H1 (cell line): ENCODE data around the gene INSIG1. TPM values are rescaled to one million over a fixed set of nuclear protein-coding genes. Genes with fewer than 3 reads are reported as not detected.

Experiments
- CTCF ChIA-PET: fragments of 300-600 bp; sonication (Branson Sonifier 250); formaldehyde crosslinking; loops from one replicate; lab custom pipeline; 2021; ENCODE audit not compliant: partially characterized antibody; lab: Charles Lee
- POLR2A ChIA-PET: fragments of 300-600 bp; sonication (Branson Sonifier 250); formaldehyde crosslinking; loops from one replicate; lab custom pipeline; 2021; ENCODE audit warnings: inconsistent platforms; ENCODE audit not compliant: partially characterized antibody; lab: Charles Lee
- DNase-seq, 2 experiments: peaks; one replicate each; pipeline versions ENCODE4 v3.0.0 to v3.0.0-alpha.2; 2010 to 2022; ENCODE audit warnings: low spot score in 2 of 2, low read depth in 1 of 2, mixed read lengths in 1 of 2
- FAIRE-seq: peaks from 2 replicates; lab custom pipeline; 2011; peaks lifted over from hg19 to GRCh38; lab: Jason Lieb, UNC
- H2AFZ ChIP-seq: 2 replicates; pipeline ENCODE4 v1.8.1; 2012; ENCODE audit warnings: low read length, inconsistent platforms
- H2AK5ac ChIP-seq: 2 replicates; pipeline ENCODE4 v1.6.1; 2013; ENCODE audit warnings: low read depth, low read length
- H2BK120ac ChIP-seq: replicated peaks from 2 replicates; pipeline ENCODE3; 2013; ENCODE audit warnings: low read depth, low read length, inconsistent platforms
- H2BK12ac ChIP-seq: 2 replicates; pipeline ENCODE4 v1.6.1; 2013; ENCODE audit warnings: low read depth, low read length
- H2BK15ac ChIP-seq: 2 replicates; pipeline ENCODE4 v1.6.1; 2013; ENCODE audit warnings: low read length
- H2BK20ac ChIP-seq: 2 replicates; pipeline ENCODE4 v1.6.1; 2013; ENCODE audit warnings: low read length
- H2BK5ac ChIP-seq: 2 replicates; pipeline ENCODE4 v1.6.1; 2013; ENCODE audit warnings: low read depth, low read length
- H3K14ac ChIP-seq: 2 replicates; pipeline ENCODE4 v1.6.1; 2013; ENCODE audit warnings: inconsistent platforms; ENCODE audit not compliant: insufficient read length
- H3K18ac ChIP-seq: 2 replicates; pipeline ENCODE4 v1.6.1; 2013; ENCODE audit warnings: low read length; ENCODE audit errors: extremely low read depth
- H3K23ac ChIP-seq: 2 replicates; pipeline ENCODE4 v1.6.1; 2013; ENCODE audit warnings: inconsistent platforms; ENCODE audit not compliant: insufficient read length
- H3K23me2 ChIP-seq: 2 replicates; pipeline ENCODE4 v1.6.1; 2013; ENCODE audit warnings: low read depth, low read length
- H3K27ac ChIP-seq: 2 replicates; pipeline ENCODE4 v1.6.1; 2011; ENCODE audit warnings: low read depth, low read length, inconsistent platforms
- H3K27me3 ChIP-seq, 4 experiments: replicated peaks in 1 of 4; 1 replicate in 1 of 4; 2 replicates in 3 of 4; pipeline versions ENCODE4 v1.6.1 to v1.8.1; 2011 to 2013; ENCODE audit warnings: low read length in 3 of 4, mild to moderate bottlenecking in 3 of 4, inconsistent platforms in 2 of 4, mixed read lengths in 2 of 4, moderate library complexity in 1 of 4; ENCODE audit not compliant: control insufficient read depth in 3 of 4, insufficient read depth in 3 of 4; ENCODE audit errors: extremely low read depth in 1 of 4
- H3K36me3 ChIP-seq, 4 experiments: 2 replicates each; pipeline versions ENCODE4 v1.6.1 to v1.8.1; 2011 to 2013; ENCODE audit warnings: mild to moderate bottlenecking in 4 of 4, low read length in 3 of 4, moderate library complexity in 2 of 4, control low read depth in 1 of 4, inconsistent platforms in 1 of 4; ENCODE audit not compliant: insufficient read depth in 4 of 4, control insufficient read depth in 2 of 4
- H3K4ac ChIP-seq: replicated peaks from 2 replicates; pipeline ENCODE3; 2013; ENCODE audit warnings: low read length, low read depth, mixed read lengths, inconsistent platforms; ENCODE audit not compliant: insufficient read length
- H3K4me1 ChIP-seq, 4 experiments: replicated peaks in 1 of 4; 1 replicate in 1 of 4; 2 replicates in 3 of 4; pipeline versions ENCODE4 v1.6.1 to v1.8.1; 2011 to 2013; ENCODE audit warnings: low read length in 3 of 4, inconsistent platforms in 2 of 4, mixed read lengths in 1 of 4; ENCODE audit not compliant: insufficient read depth in 4 of 4, control insufficient read depth in 3 of 4
- H3K4me2 ChIP-seq, 2 experiments: 2 replicates each; pipeline versions ENCODE4 v1.6.1 to v1.8.1; 2011 to 2013; ENCODE audit warnings: low read depth in 2 of 2, low read length in 2 of 2, control low read depth in 1 of 2, inconsistent platforms in 1 of 2, mild to moderate bottlenecking in 1 of 2; ENCODE audit not compliant: insufficient read depth in 1 of 2
- H3K4me3 ChIP-seq, 4 experiments: fragments of 200-600, 300-600 bp in 1 of 4; sonication (generic), shearing (Covaris generic), sonication (Bioruptor Twin) in 1 of 4; 2 replicates each; pipeline versions ENCODE4 v1.5.1 to v1.8.1; 2011 to 2016; ENCODE audit warnings: low read length in 4 of 4, low read depth in 3 of 4, control low read depth in 2 of 4, inconsistent platforms in 2 of 4, mild to moderate bottlenecking in 2 of 4, mixed read lengths in 1 of 4, moderate library complexity in 1 of 4; ENCODE audit not compliant: insufficient read depth in 2 of 4; ENCODE audit errors: extremely low read depth in 1 of 4
- H3K56ac ChIP-seq: replicated peaks from 2 replicates; pipeline ENCODE3; 2013; ENCODE audit warnings: low read depth, mild to moderate bottlenecking, mixed read lengths, low read length, inconsistent platforms; ENCODE audit not compliant: insufficient read length
- H3K79me1 ChIP-seq: 2 replicates; pipeline ENCODE4 v1.6.1; 2013; ENCODE audit warnings: low read depth, low read length, control low read depth
- H3K79me2 ChIP-seq, 2 experiments: 2 replicates each; pipeline versions ENCODE4 v1.6.1 to v1.8.1; 2012 to 2013; ENCODE audit warnings: low read length in 2 of 2, mild to moderate bottlenecking in 2 of 2, inconsistent platforms in 1 of 2; ENCODE audit not compliant: insufficient read depth in 2 of 2, control insufficient read depth in 1 of 2
- H3K9ac ChIP-seq, 4 experiments: replicated peaks in 1 of 4; 1 replicate in 1 of 4; 2 replicates in 3 of 4; pipeline versions ENCODE4 v1.6.1 to v1.8.1; 2011 to 2013; ENCODE audit warnings: low read depth in 3 of 4, low read length in 3 of 4, control low read depth in 2 of 4, mild to moderate bottlenecking in 2 of 4, moderate library complexity in 2 of 4, inconsistent platforms in 1 of 4; ENCODE audit errors: extremely low read depth in 1 of 4
- H3K9me3 ChIP-seq, 2 experiments: 2 replicates each; pipeline versions ENCODE4 v1.6.1 to v1.8.1; 2012 to 2013; ENCODE audit warnings: mild to moderate bottlenecking in 2 of 2, moderate library complexity in 2 of 2, control low read depth in 1 of 2, inconsistent platforms in 1 of 2, low read depth in 1 of 2, low read length in 1 of 2, mixed read lengths in 1 of 2; ENCODE audit not compliant: insufficient read depth in 2 of 2
- H4K20me1 ChIP-seq, 2 experiments: replicated peaks in 1 of 2; 2 replicates each; pipeline versions ENCODE3 to v1.8.1; 2011 to 2013; ENCODE audit warnings: inconsistent platforms in 2 of 2, low read length in 2 of 2, mild to moderate bottlenecking in 1 of 2; ENCODE audit not compliant: insufficient read depth in 2 of 2, control insufficient read depth in 1 of 2
- H4K5ac ChIP-seq: 2 replicates; pipeline ENCODE4 v1.6.1; 2013; ENCODE audit warnings: low read length, low read depth, mixed read lengths, inconsistent platforms; ENCODE audit not compliant: insufficient read length
- H4K8ac ChIP-seq: 2 replicates; pipeline ENCODE4 v1.8.0; 2013; ENCODE audit warnings: mild to moderate bottlenecking, moderate library complexity, low read length, inconsistent platforms; ENCODE audit not compliant: insufficient read depth; ENCODE audit errors: extremely low read depth
- H4K91ac ChIP-seq: replicated peaks from 2 replicates; pipeline ENCODE3; 2013; ENCODE audit warnings: low read length, mixed read lengths, inconsistent platforms; ENCODE audit not compliant: insufficient read length
- BRCA1 ChIP-seq: IDR thresholded peaks from 2 replicates; pipeline ENCODE4 v1.6.1; 2012; ENCODE audit warnings: low read depth, low read length, improper control_type of control experiment
- WGBS, 2 experiments: shearing (Covaris generic) in 1 of 2; methylation state at CpG; one replicate each; pipeline versions ENCODE4 v1.1.6 to v1.1.7; 2013 to 2015; ENCODE audit warnings: low lambda C conversion rate in 2 of 2, mixed read lengths in 2 of 2, inconsistent platforms in 1 of 2, low coverage in 1 of 2, missing lambda C conversion rate in 1 of 2; ENCODE audit not compliant: insufficient replicate concordance in 2 of 2, insufficient coverage in 1 of 2, insufficient read length in 1 of 2; ENCODE audit errors: extremely low coverage in 1 of 2, missing lambda C conversion rate in 1 of 2; 5-methylcytosine and 5-hydroxymethylcytosine counted together
- polyA plus RNA-seq, 7 experiments: library from polyadenylated mRNA; depleted of rRNA in 3 of 7; stranded (reverse) in 5 of 7; unstranded in 2 of 7; fragments of >200 nt in 5 of 7; fragments of 200-250 nt in 2 of 7; gene quantifications; 1 replicate in 5 of 7; 2 replicates in 1 of 7; 4 replicates in 1 of 7; pipeline versions ENCODE4 v1.2.1 to v1.2.3, GENCODE V29; 2011 to 2013; ENCODE audit warnings: missing spikeins in 2 of 7, mixed read lengths in 2 of 7
- total RNA-seq: library from RNA; stranded (reverse); fragmentation: NEBNext Ultra II Directional; extraction: Animal tissue kit (Norgen Biotek cat#: 25700); gene quantifications from 2 replicates; pipeline ENCODE4 v1.2.1, GENCODE V29; 2021

The INSIG1 gene
- total and polyA plus RNA-seq, 2 of the 8 experiments (the other 6 are each of a cell fraction or from before 2014, with no cell fraction given), result 40.0 to 58.4 TPM

GRCh38 chr7:155265144-155265543 is 32.5 kb upstream of the INSIG1 start:
- Histone ChIP-seq H2AK5ac (no peak overlapping the region), H3K14ac (no peak overlapping the region), H3K27ac (no peak overlapping the region), H2BK120ac (no peak overlapping the region), H4K91ac (no peak overlapping the region), H3K36me3 (no peaks in the 10 kb centered on the region), H2BK5ac (no peak overlapping the region), H2BK12ac (no peak overlapping the region), H2BK20ac (no peak overlapping the region), H3K23ac (no peak overlapping the region), H3K4ac (no peak overlapping the region), H2AFZ (no peak overlapping the region)
- WGBS, 2 experiments, result 93% methylated on average over 7 of the region's 7 CpGs; no CpG with 5 or more reads in 1 of the 2 experiments
- TF ChIP-seq BRCA1, result no peak
- TF ChIP-seq, all 59 proteins: peak for 0
- Histone ChIP-seq H3K4me3 (no peak overlapping the region), H4K20me1 (peaks cover 0 to 4% of the 10 kb centered on the region in 2 experiments), H3K79me1 (no peaks in the 10 kb centered on the region), H3K18ac (no peak overlapping the region), H3K27me3 (no peaks in the 10 kb centered on the region), H3K9me3 (no peaks in the 10 kb centered on the region; a peak in 1 of 4 replicates), H3K56ac (no peak overlapping the region), H3K9ac (no peak overlapping the region), H4K8ac (no peak overlapping the region), H3K79me2 (no peaks in the 10 kb centered on the region), H2BK15ac (0 out of 2 replicates have a peak overlapping the region, but pooled peaks have one; percentile 6), H4K5ac (no peak overlapping the region), H3K23me2 (peaks cover 7% of the 10 kb centered on the region; the same call in 1 of the 2 replicates), H3K4me2 (no peak overlapping the region), H3K4me1 (peaks cover 0 to 1% (median 0%) of the 10 kb centered on the region in 4 experiments; a peak in 2 of 7 replicates)
- POLR2A ChIA-PET, result no interaction called here
- CTCF ChIA-PET, result interaction anchor here (0.8 to 1.2 kb wide), 3 partner anchors 32 to 89 kb away, joined by 3 to 4 read pairs (median 4); no protein-coding TSS in a partner anchor
- DNase-seq (no peak), FAIRE-seq (no peak)
